ENCODE data around the gene DRC7.

- TF ChIP-seq SUZ12 (IDR thresholded peaks at IDR 0.05) (no peak), ARNT (IDR thresholded peaks at IDR 0.05) (no peak), PKNOX1 (IDR thresholded peaks at IDR 0.05) (no peak), CTBP1 (IDR thresholded peaks at IDR 0.05; ENCODE audit: borderline replicate concordance) (no peak), BHLHE40 (IDR thresholded peaks at IDR 0.05; ENCODE audit: borderline replicate concordance) (no peak)
Measured at GRCh38 chr16:57680842-57681375, 13.7 kb upstream of the DRC7 start.
